ENCODE results near the gene ERBB4.
A peak's percentile ranks its signal among the peaks of the same experiment; 100 is the strongest.

Gene ERBB4

GRCh38 chr2:211503856-211504255, 1034.7 kb downstream of the ERBB4 start:
- no peak for DNase-seq

GRCh38 chr2:211503198-211503597, 1035.4 kb downstream of the ERBB4 start:
- no peak for DNase-seq

DNA sequence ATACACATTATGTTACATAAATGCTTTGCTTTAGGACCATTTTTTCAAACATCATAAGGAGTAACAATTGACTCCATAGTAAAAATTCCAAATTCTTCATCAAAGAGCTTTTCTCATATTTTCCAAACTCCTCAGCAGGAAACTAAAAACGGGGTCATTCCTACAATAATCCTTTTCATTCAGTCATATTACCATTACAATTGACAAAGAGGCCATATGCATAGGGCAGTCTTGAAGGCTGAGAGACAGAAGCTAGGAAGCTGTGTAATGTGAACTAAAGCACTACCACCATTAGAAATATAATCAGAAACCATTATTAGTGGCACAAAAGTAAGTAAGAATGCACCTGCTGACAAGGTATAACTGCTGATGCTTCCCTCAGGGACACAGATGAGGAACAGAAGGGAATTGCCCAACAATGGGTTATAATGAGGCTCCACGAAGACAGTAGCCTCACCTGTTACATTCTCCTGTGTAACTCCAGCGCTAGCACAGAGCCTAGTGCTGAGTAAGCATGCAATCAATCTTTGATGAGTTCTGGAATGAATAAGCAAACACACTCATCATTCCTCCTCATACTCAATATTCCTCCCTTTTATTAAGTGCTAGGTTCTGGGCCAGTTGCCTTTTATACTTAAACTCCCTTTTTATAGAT, 1039.9 kb downstream of the ERBB4 start:
- DNase-seq, result no peak

DNA sequence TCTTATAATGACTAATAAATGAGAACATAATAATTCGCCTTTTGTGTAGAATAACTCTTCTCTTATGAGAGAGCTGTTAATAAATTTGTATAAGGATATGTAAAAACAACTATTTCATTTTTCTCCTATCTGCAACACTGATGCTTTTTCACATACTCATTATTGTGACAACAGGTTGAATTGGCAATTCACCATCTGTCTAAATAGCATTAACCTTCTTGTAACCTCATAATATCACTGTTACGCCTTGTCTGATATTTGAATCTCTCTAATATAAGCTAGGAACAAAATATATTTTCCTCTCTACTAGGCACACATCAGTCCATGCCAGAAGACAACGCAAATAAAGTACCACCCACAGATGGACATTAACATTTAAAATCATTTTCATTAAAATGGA, 1043.3 kb downstream of the ERBB4 start:
- no peak for DNase-seq

DNA sequence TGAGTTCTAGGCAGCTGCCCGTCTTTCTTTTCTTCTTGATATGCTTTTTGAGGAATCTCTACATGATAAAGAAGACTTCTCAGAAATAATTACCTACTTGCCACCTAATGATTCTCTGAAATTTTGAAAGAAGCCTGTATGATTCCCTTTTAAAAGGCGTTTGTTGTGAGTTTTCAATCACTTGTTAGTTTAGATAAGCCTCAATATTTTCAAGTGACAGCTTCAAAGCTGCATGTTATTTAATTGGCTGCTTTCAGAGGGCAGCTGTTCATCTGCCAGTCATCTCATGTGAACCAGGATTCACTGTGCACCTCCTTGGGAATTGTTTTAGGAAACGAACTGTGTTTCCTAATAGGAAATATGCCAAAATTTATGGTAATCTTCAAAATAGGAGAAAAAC, 1044.1 kb downstream of the ERBB4 start:
- no peak for DNase-seq

DNA sequence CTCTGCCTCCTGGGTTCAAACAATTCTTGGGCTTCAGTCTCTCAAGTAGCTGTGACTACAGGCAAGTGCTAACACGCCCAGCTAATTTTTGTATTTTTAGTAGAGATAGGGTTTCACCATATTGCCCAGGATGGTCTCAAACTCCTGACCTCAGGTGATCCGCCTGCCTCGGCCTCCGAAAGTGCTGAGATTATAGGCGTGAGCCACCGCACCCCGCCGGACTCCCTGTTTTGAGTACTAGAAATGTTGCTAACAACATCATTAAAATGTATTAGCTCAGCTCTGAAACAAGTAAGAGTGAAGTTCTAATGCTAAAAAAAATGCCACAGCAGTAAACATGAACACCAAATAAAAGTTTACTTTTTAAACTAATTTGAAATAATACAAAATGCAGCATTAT, 1044.5 kb downstream of the ERBB4 start:
- DNase-seq, result no peak

DNA sequence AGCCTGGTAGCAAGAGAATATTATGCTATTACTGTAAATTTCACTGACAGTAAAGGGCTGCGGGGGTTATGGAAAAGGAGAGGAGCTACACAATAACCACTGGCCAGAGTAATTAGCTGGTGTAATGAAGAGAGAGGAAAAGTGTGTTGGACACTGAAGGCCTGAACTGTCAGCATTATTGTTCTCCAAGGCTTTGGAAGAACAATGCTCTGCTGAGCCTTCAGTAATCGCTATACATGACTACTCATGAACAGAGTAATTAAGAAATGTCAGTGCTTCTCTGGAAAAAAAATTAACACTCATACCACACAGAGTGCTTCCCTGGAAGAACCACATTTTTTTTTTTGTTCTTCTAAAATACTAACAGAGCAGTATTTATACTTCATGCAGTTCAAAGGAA, 1050.9 kb downstream of the ERBB4 start:
- no peak for DNase-seq

GRCh38 chr2:211479536-211480150, 1059.0 kb downstream of the ERBB4 start:
- no peak for DNase-seq

DNA sequence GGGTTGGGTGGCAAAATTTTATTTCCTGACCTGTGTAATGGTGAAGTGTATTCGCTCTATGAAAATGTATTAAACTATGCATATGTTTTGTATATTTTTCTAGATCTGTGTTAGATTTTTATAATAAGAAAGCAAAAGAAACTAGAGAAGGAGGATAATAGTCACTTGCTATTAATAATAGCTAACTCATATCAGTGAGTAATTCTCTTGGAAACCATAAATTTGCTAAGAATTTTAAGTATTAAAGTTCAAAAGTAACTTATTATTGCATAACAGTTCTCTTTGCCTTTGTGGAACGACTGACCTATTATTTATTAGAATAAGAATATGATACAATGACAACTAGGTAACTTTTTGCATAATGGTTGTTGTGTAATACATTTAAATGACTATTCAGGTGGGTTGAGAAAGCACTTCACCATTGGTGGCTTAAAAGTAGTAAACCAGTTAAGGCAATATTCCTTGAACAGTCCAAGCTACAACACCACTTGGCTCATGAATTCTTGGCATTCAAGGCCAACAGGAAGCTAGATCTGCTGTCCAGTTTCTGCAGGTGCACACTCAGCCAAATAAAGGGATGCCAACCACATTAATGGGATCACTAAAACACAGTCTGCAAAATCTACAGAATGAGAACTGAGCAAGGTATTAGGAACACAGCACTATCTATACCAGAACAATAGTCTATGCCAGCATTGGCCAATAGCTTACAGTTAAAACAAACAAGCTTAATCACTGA, 1060.9 kb downstream of the ERBB4 start:
- no peak for DNase-seq

DNA sequence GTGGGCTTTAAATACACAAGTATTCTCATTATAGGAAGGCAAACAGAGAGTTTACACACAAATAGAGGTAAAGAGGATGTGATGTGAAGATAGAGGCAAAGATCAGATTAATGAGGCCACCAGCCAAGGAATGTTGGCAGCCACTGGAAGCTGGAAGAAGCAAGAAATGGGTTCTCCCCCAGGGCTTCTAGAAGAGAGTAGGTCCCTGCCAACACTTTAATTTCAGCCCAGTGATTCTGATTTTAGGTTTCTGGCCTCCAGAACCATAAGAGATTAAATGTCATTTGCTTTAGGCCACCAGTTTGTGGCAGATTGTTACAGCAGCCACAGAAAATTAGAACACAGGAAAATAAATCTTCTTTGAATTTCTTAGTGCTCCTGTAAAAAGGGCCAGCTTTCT, 1065.5 kb downstream of the ERBB4 start:
- no peak for DNase-seq

DNA sequence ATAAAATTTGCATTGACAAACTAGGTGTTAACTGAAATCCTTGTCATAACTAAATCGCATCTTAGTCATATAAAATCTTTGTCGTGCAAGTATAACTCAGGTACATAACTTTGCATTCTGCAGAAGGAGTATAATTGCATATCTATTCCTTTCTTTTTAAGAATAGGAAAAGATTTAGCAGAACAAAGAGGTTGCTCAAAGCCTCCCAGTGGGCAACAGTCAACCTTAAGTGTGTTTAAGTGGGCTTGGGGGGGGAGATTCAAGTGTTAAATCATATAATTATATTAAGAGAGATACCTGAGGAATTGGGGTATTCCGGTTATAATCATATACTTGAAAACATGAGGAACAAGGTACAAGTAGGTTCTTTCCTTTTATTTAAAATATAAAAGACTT, 1068.9 kb downstream of the ERBB4 start:
- DNase-seq, result no peak

DNA sequence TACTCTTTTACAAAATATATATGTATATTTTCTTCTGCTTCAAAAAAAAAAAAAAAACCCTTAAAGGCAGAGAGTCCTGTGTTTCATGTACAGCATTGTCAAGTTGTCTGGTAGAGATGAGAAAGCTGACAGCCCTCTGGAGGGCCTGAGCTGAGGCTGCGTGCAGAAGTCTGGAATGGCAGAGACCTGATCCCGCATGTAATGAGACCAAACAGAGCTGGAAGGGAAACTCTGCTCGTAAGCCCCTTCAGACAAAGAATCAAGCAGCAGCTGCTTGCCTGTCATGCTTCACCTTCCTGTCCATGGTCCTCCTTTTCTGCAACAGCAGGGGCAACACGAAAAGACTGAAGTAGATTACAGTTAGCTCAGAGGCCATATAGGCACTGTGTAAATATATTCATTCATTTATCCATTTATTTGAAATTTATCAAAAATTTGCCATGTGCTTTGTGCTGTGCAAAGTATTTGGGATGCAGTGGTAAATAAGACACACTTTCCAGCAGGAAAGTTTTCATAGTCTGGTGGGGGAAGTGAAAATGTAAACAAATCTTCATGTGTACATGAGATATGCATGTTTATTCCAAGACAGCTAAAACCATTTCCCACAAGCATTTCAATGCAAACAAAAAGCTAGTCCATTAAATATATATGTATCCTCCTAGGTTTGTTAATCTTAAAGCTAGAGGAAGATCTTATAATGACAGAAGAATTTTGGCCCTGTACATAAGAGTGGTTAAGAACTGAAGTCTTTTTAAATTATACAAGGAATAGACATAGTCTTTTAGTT, 1069.5 kb downstream of the ERBB4 start:
- DNase-seq, result no peak

GRCh38 chr2:211468217-211468616, 1070.4 kb downstream of the ERBB4 start:
- no peak for DNase-seq

- no peak for DNase-seq
Observed at GRCh38 chr2:211463397-211463796, 1075.2 kb downstream of the ERBB4 start.

DNA sequence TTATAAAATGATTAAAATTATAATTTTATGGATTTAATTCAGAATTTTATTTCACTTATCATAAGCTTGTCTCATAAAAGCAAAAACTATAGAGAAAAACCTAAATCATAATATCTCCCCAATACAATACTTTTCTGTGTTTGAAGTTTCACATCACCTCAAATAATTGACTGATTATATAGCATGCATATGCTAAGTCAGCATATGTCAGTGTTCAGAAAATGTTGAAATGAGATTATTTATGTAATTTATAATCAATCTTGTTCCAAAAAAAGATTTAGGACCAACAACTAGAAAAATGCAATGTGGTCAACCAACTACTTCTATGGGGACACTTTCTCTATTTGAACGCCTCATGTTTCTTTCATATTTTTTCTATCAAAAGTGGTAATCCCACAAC, 1079.6 kb downstream of the ERBB4 start:
- DNase-seq, result no peak

- no peak for DNase-seq
Observed at GRCh38 chr2:211457325-211457724, 1081.3 kb downstream of the ERBB4 start.

DNA sequence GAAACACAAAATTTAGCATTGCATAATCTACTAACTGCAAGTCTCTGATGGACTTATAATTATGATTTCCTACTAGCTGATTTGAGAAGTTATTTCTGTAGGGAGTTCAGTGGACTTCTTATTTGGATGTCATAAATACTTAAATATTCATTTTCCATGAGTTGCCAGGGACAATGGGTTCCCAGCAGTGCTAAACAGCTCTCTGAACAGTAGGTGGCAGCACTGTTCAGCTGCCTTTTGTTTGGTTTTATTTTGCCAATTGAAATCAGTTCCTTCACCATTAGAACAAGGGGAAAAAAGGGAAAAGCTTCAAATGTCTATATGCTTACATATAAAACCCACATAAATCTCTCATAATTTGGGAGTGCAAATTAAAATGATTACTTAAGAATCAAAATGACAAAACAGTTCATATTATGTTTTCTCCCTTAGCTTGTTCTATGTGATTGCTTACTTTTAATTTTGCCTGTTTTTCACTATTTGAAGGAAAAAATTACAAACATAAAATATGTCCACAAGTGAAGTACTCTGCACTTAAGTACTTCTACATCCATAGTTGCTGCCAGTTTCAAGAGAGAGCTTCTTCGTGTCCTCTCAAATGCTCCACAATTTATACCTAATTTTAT, 1083.3 kb downstream of the ERBB4 start:
- DNase-seq, result peak; percentile 4

GRCh38 chr2:211454679-211455078, 1083.9 kb downstream of the ERBB4 start:
- DNase-seq, result no peak

GRCh38 chr2:211453311-211453887, 1085.2 kb downstream of the ERBB4 start:
- no peak for DNase-seq

- DNase-seq, result no peak
Observed at GRCh38 chr2:211451642-211452041, 1087.0 kb downstream of the ERBB4 start.

DNA sequence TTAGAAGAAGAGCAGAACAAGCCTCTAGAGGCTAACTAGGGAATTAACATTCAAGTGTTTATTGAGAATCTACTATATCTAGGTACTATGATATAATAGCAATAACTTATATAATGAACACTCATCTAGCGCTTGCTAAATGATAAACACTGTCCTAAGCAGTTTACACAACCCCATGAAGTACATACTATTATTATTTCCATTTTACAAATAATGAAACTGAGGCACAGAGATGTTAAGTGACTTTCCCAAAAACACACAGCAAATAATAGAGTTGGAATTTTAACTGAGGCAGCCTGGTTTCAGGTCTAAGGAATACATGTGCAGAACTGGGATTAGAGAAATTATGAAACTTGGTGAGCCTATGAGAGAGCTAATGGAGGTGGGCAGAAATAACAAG, 1088.8 kb downstream of the ERBB4 start:
- no peak for DNase-seq

GRCh38 chr2:211447548-211447947, 1091.1 kb downstream of the ERBB4 start:
- DNase-seq, result no peak

- DNase-seq, result no peak
Observed at GRCh38 chr2:211440107-211440506, 1098.5 kb downstream of the ERBB4 start.

All from CD4-positive, alpha-beta T cell treated with Interleukin-17A for 4 hours (primary cell).